Stimulated activated CD4-positive, alpha-beta T cell treated with anti-CD3 and anti-CD28 coated beads, Interleukin-4, amount 100 ng/mL, for 48 hours (primary cell): ENCODE data around the gene ZNF750.

ENCODE experiments used
- DNase-seq, 2 donors: peaks; one replicate each; pipeline ENCODE4 v3.0.0-alpha.2; 2020; ENCODE audit warnings: low read depth in 2 of 2

Gene ZNF750

GRCh38 chr17:82812058-82812457 is 27.8 kb downstream of the ZNF750 start:
- DNase-seq: no peak

GRCh38 chr17:82810644-82811430 is 29.0 kb downstream of the ZNF750 start:
- DNase-seq: no peak

- DNase-seq: no peak
These were observed 30.6 kb downstream of the ZNF750 start for GRCh38 chr17:82808921-82809905.

- DNase-seq: no peak
These were observed 31.8 kb downstream of the ZNF750 start for GRCh38 chr17:82808006-82808405.

GRCh38 chr17:82807562-82807961 is 32.3 kb downstream of the ZNF750 start:
- DNase-seq: no peak

- DNase-seq: no peak
These were observed 32.7 kb downstream of the ZNF750 start for GRCh38 chr17:82807101-82807500.

GRCh38 chr17:82806645-82807044 is 33.2 kb downstream of the ZNF750 start:
- DNase-seq: no peak

GRCh38 chr17:82805823-82806222 is 34.0 kb downstream of the ZNF750 start:
- no peak for DNase-seq

GRCh38 chr17:82805254-82805653 is 34.6 kb downstream of the ZNF750 start:
- DNase-seq: no peak

- DNase-seq: no peak
These were observed 35.2 kb downstream of the ZNF750 start for GRCh38 chr17:82804442-82805191.

- no peak for DNase-seq
These were observed 36.2 kb downstream of the ZNF750 start for GRCh38 chr17:82803606-82804005.

GRCh38 chr17:82803185-82803584 is 36.6 kb downstream of the ZNF750 start:
- no peak for DNase-seq

GRCh38 chr17:82802075-82802780 is 37.6 kb downstream of the ZNF750 start:
- DNase-seq: no peak

- DNase-seq: no peak
These were observed 38.3 kb downstream of the ZNF750 start for GRCh38 chr17:82801377-82801970.

- no peak for DNase-seq
These were observed 38.9 kb downstream of the ZNF750 start for GRCh38 chr17:82800885-82801284.

GRCh38 chr17:82799591-82799990 is 40.2 kb downstream of the ZNF750 start:
- no peak for DNase-seq

- DNase-seq: no peak
These were observed 41.1 kb downstream of the ZNF750 start for GRCh38 chr17:82798752-82799151.

GRCh38 chr17:82797061-82797460 is 42.8 kb downstream of the ZNF750 start:
- DNase-seq: no peak

- DNase-seq: no peak
These were observed 44.2 kb downstream of the ZNF750 start for GRCh38 chr17:82795615-82796014.

- DNase-seq: no peak
These were observed 44.9 kb downstream of the ZNF750 start for GRCh38 chr17:82794781-82795482.
